Spleen (tissue), 11 donors: ENCODE measurements around the gene SHTN1. TPM values are rescaled to one million over a fixed set of nuclear protein-coding genes. Genes with fewer than 3 reads are reported as not detected.

Source experiments
- DNase-seq: peaks from one replicate; pipeline ENCODE4 v3.0.0-alpha.2; 2020
- H3K27ac ChIP-seq, 8 donors: fragments of 200-600 bp; sonication (generic) in 7 of 8; 1 replicate in 4 of 8; 2 replicates in 4 of 8; pipeline versions ENCODE4 v1.5.0 to v1.8.0; 2016 to 2021; ENCODE audit warnings: inconsistent platforms in 4 of 8, mild to moderate bottlenecking in 4 of 8, moderate library complexity in 1 of 8
- H3K27me3 ChIP-seq, 7 donors: fragments of 200-600 bp; sonication (generic) in 6 of 7; replicated peaks in 1 of 7; 1 replicate in 4 of 7; 2 replicates in 3 of 7; pipeline versions ENCODE4 v1.5.0 to v1.8.0; 2016 to 2021; ENCODE audit warnings: inconsistent platforms in 3 of 7, mild to moderate bottlenecking in 1 of 7
- H3K36me3 ChIP-seq, 6 donors: fragments of 200-600 bp; sonication (generic) in 5 of 6; 1 replicate in 4 of 6; 2 replicates in 2 of 6; pipeline versions ENCODE4 v1.5.0 to v1.8.0; 2016 to 2021; ENCODE audit warnings: inconsistent platforms in 2 of 6
- H3K4me1 ChIP-seq, 6 donors: fragments of 200-600 bp; sonication (generic) in 5 of 6; 1 replicate in 3 of 6; 2 replicates in 3 of 6; pipeline versions ENCODE4 v1.5.0 to v1.8.0; 2016 to 2021; ENCODE audit warnings: inconsistent platforms in 3 of 6
- H3K4me3 ChIP-seq, 8 donors: fragments of 200-600 bp; sonication (generic) in 7 of 8; 1 replicate in 4 of 8; 2 replicates in 4 of 8; pipeline versions ENCODE4 v1.5.0 to v1.8.0; 2016 to 2021; ENCODE audit warnings: inconsistent platforms in 4 of 8, mild to moderate bottlenecking in 4 of 8, moderate library complexity in 2 of 8
- H3K9me3 ChIP-seq, 8 donors: fragments of 200-600 bp; sonication (generic) in 7 of 8; 1 replicate in 4 of 8; 2 replicates in 4 of 8; pipeline versions ENCODE4 v1.5.0 to v1.8.0; 2016 to 2021; ENCODE audit warnings: inconsistent platforms in 4 of 8
- POLR2A ChIP-seq, 3 donors: fragments of 450-650 bp; IDR thresholded peaks; one replicate each; pipeline ENCODE4 v1.5.1; 2017; ENCODE audit warnings: antibody characterized with exemption in 3 of 3, mild to moderate bottlenecking in 1 of 3
- POLR2AphosphoS5 ChIP-seq, 3 donors: sonication (generic); formaldehyde crosslinking; IDR thresholded peaks; one replicate each; pipeline ENCODE4 v1.5.1; 2017; ENCODE audit warnings: antibody characterized with exemption in 3 of 3
- WGBS, 5 donors: extraction: QIAGEN DNeasy Blood & Tissue Kit in 3 of 5; methylation state at CpG; one replicate each; pipeline versions ENCODE4 v1.1.5 to v1.1.7; 2013 to 2018; 5-methylcytosine and 5-hydroxymethylcytosine counted together
- intact Hi-C: fragments of 100-400 bp; cut with DNase I; formaldehyde crosslinking; loops from one replicate; pipeline ENCODE4 v1.15.0; 2023; ENCODE audit warnings: low total_unique reads
- polyA plus RNA-seq, 3 donors: library from polyadenylated mRNA; stranded (reverse); fragments of 200-250 nt; gene quantifications; one replicate each; pipeline ENCODE4 v1.2.1, GENCODE V29; 2013
- total RNA-seq, 7 donors: library from RNA; depleted of rRNA in 3 of 7; stranded (reverse); fragments of >200 nt in 3 of 7; fragmentation: NEBNext Ultra II Directional in 4 of 7; extraction: Animal tissue kit (Norgen Biotek cat#: 25700) in 4 of 7; gene quantifications; one replicate each; pipeline versions ENCODE4 v1.1.0 to v1.2.1, GENCODE V29; 2016 to 2021
- TF ChIP-seq, protein P1 (sequence below), 11 experiments: fragments of 200-600 bp in 7 of 11; fragments of 450-650 bp in 4 of 11; sonication (generic) in 4 of 11; IDR thresholded peaks in 8 of 11; conservative IDR thresholded peaks in 3 of 11; 1 replicate in 7 of 11; 2 replicates in 4 of 11; pipeline versions ENCODE4 v1.4.0 to v1.8.0; 2016 to 2021; ENCODE audit warnings: antibody characterized with exemption in 11 of 11, inconsistent platforms in 4 of 11, mild to moderate bottlenecking in 1 of 11
- donor health status: healthy with polysubstance abuse.
- donor health status: DM: no; HTN: no; CAD: no; lungs with moderate emphysema.
- donor health status: DM: no; HTN: no; CAD: no.
- donor health status: Bipolar disorder and iron deficiency.
- donor health status: healthy.
- donor health status: DM: no; HTN: no; CAD: no.
- donor health status: DM: yes; HTN: yes; CAD: no.

Gene SHTN1
- total and polyA plus RNA-seq, 10 donors = 2.9 to 28.3 (median 14.7) TPM

DNA sequence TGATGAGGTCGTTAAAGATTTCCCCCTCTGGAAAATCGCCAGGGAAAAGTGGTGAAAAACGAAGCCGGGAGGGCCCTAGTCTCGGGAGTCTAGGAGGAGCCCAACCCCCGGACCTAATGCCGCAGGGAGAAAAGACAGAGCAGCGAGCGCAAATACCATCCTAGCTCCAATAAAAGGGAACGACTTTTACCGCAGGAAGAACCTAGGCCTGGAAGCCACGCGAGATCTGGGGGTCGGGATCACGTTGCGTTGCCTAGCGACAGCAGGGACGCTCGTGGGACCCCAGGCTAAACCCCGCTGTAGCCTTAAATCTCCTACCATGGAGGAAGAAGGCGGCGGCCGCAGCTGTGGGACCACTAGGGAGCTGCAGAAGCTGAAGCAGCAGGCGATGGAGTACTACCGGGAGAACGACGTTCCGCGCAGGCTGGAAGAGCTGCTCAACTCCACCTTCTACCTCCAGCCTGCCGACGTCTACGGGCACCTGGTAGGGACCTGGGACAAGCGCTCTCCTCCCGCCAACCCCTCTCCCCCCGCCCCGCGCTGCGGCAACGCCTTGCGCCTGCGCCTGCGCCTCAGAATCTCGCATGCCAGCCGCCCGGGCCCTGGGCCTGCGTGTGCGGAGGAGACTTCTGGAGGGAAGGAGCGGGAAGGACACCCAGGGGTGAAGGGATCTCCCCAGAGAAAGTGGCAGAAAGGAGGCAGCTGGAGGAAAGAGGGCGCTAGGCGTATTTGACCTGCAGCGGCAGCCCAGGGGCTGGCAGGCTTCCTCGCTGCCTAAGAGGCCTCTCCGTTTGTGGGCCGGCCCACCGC is 155.5 kb downstream of the SHTN1 start, which contains the start of gene ENO4:
Gene ENO4 (plus strand): TSS at position 252 of the 810 bp plus-strand sequence. CDS start 68 bp downstream, at position 320.
- WGBS, 5 donors = 3 to 5% (median 4%) methylated on average over 40 to 55 of the region's 55 CpGs
- Histone ChIP-seq H3K27me3 (peaks cover 0 to 52% (median 21%) of the 10 kb centered on the region in 7 donors), H3K27ac (peak within 1 kb of the TSS in 5 of 8 donors; percentile 46 to 84 (median 74)), H3K36me3 (no peaks in the 10 kb centered on the region), H3K9me3 (no peaks in the 10 kb centered on the region), H3K4me3 (peak within 1 kb of the TSS; percentile 37 to 73 (median 51)), H3K4me1 (peaks cover 0 to 24% (median 10%) of the 10 kb centered on the region in 6 donors)
- peak; percentile 87 for DNase-seq
- peak in 2 of 3 donors; percentile 30 to 53 for TF ChIP-seq POLR2AphosphoS5 (IDR thresholded peaks at IDR 0.05)
- TF ChIP-seq, protein P1, sequence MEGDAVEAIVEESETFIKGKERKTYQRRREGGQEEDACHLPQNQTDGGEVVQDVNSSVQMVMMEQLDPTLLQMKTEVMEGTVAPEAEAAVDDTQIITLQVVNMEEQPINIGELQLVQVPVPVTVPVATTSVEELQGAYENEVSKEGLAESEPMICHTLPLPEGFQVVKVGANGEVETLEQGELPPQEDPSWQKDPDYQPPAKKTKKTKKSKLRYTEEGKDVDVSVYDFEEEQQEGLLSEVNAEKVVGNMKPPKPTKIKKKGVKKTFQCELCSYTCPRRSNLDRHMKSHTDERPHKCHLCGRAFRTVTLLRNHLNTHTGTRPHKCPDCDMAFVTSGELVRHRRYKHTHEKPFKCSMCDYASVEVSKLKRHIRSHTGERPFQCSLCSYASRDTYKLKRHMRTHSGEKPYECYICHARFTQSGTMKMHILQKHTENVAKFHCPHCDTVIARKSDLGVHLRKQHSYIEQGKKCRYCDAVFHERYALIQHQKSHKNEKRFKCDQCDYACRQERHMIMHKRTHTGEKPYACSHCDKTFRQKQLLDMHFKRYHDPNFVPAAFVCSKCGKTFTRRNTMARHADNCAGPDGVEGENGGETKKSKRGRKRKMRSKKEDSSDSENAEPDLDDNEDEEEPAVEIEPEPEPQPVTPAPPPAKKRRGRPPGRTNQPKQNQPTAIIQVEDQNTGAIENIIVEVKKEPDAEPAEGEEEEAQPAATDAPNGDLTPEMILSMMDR (IDR thresholded peaks at IDR 0.05 in 8 of 11, conservative IDR thresholded peaks at IDR 0.05 in 3 of 11) = no peak
- TF ChIP-seq POLR2A (IDR thresholded peaks at IDR 0.05) = no peak
- intact Hi-C loops = no loop called here

DNA sequence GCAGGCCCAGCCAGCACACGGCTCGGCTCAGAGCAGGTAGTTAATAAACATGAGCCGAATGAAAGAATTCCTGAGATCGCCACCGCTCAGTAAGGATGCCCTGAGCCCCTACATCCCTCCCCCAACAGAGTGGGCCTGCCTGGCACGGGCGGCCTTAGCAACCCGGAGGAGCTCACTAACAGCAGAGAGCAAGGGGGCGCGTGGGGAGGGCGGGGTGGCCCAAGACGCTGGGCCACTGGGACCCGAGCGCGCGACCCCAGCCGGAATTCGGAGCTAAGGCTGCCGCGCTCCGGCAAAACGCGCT is 156.1 kb downstream of the SHTN1 start:
- H3K27me3 ChIP-seq = peaks cover 0 to 52% (median 21%) of the 10 kb centered on the region in 7 donors
- no peaks in the 10 kb centered on the region for H3K36me3 ChIP-seq
- peaks cover 0 to 24% (median 10%) of the 10 kb centered on the region in 6 donors for H3K4me1 ChIP-seq
- H3K27ac ChIP-seq = peak overlapping the region in 5 of 8 donors; percentile 46 to 84 (median 74)
- 1 to 9% (median 2%) methylated on average over 12 to 23 of the region's 23 CpGs for WGBS, 5 donors
- H3K9me3 ChIP-seq = no peaks in the 10 kb centered on the region
- TF ChIP-seq POLR2A (IDR thresholded peaks at IDR 0.05) (no peak), POLR2AphosphoS5 (IDR thresholded peaks at IDR 0.05) (no peak)
- TF ChIP-seq, protein P1 (IDR thresholded peaks at IDR 0.05 in 8 of 11, conservative IDR thresholded peaks at IDR 0.05 in 3 of 11) = no peak
- DNase-seq = peak; percentile 78
- peak overlapping the region; percentile 37 to 73 (median 51) for H3K4me3 ChIP-seq
- intact Hi-C loops = no loop called here

DNA sequence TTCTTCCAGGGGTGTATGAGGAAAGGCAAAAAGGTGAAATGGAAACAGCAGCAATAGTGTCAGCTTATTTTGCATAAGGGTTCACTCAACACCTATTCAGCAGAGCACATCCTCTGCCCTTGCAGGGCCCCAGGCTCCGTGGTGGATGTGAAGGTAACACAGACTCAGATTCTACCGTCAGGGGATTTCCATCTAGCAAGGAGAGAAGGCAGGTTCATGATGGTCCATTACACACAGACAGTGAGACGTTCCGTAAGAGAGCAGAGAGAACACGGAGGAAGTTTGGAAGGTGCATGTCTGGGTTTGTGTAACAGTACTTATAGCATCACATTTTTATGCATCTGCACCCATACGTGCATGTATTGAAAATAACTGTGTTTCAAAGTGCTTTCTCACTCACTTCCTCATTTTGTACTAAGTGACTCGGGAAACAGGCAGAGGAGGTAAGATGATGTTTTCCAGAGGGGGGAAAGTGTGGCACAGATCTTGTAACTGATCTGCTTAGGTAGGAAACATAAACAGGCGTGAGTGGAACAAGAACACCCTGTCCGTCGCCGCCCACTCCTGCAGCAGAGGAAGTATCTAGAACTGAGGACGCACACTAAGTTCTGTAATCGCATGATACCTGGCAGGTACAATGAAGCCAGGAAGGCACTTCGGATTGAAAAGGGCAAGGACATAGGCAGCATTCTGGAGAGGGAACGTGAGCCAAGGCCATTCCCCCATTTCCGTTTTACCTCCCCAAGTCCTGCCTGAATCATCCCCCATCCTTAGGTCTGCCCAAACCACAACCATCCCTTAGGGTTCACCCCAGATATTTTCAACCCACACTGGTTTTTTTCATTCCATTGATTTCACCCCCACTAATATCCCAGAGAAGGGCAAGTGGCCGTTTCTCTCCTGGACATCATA is 156.7 kb downstream of the SHTN1 start:
- H3K36me3 ChIP-seq = no peaks in the 10 kb centered on the region
- H3K4me3 ChIP-seq = peak overlapping the region in 7 of 8 donors; percentile 42 to 73 (median 52)
- H3K4me1 ChIP-seq = peaks cover 0 to 24% (median 10%) of the 10 kb centered on the region in 6 donors
- TF ChIP-seq POLR2AphosphoS5 (IDR thresholded peaks at IDR 0.05) (peak in 1 of 3 donors; percentile 48), POLR2A (IDR thresholded peaks at IDR 0.05) (no peak)
- TF ChIP-seq, protein P1 (IDR thresholded peaks at IDR 0.05 in 8 of 11, conservative IDR thresholded peaks at IDR 0.05 in 3 of 11) = no peak
- H3K27ac ChIP-seq = peak overlapping the region in 5 of 8 donors; percentile 46 to 84 (median 74)
- H3K27me3 ChIP-seq = peaks cover 0 to 52% (median 21%) of the 10 kb centered on the region in 7 donors
- intact Hi-C loops = no loop called here
- no peak for DNase-seq
- WGBS, 5 donors = 22 to 38% (median 23%) methylated on average over 17 of the region's 17 CpGs
- no peaks in the 10 kb centered on the region for H3K9me3 ChIP-seq
